ENCODE results near the gene SLC35F3. TPM values are rescaled to one million over a fixed set of nuclear protein-coding genes. Genes with fewer than 3 reads are reported as not detected.
"Not testable (repeated sequence)": the region's sequence is repeated elsewhere in the genome, so short reads cannot be mapped to it uniquely, and the experiment has no call there.

Gene SLC35F3
- total RNA-seq, 3 donors from 2014 or later: 0.13 to 1.7 (median 0.76) TPM

- H3K9me3 Mint-ChIP-seq: peaks cover 3% of the 10 kb centered on the region
- ATAC-seq (no peak), DNase-seq (no peak)
- H3K4me1 Mint-ChIP-seq (ENCODE audit: low read depth): no peaks in the 10 kb centered on the region
- no peaks in the 10 kb centered on the region for H3K36me3 Mint-ChIP-seq (ENCODE audit: insufficient read depth)
- no peaks in the 10 kb centered on the region for H3K27me3 Mint-ChIP-seq (ENCODE audit: low read depth)
- no peak overlapping the region for H3K4me3 Mint-ChIP-seq
Observed at GRCh38 chr1:234296496-234296895, 392.0 kb downstream of the SLC35F3 start.

- no peaks in the 10 kb centered on the region for H3K36me3 Mint-ChIP-seq (ENCODE audit: insufficient read depth)
- H3K27me3 Mint-ChIP-seq (ENCODE audit: low read depth): no peaks in the 10 kb centered on the region
- peaks cover 3% of the 10 kb centered on the region for H3K9me3 Mint-ChIP-seq
- no peak for DNase-seq
- H3K4me1 Mint-ChIP-seq (ENCODE audit: low read depth): no peaks in the 10 kb centered on the region
- no peak overlapping the region for H3K4me3 Mint-ChIP-seq
- no peak for ATAC-seq
Observed at GRCh38 chr1:234297668-234298067, 393.2 kb downstream of the SLC35F3 start.

GRCh38 chr1:234300096-234300495 lies 395.6 kb downstream of the SLC35F3 start:
- Mint-ChIP-seq H3K27me3 (ENCODE audit: low read depth) (no peaks in the 10 kb centered on the region), H3K9me3 (peaks cover 3% of the 10 kb centered on the region), H3K36me3 (ENCODE audit: insufficient read depth) (no peaks in the 10 kb centered on the region), H3K4me1 (ENCODE audit: low read depth) (no peaks in the 10 kb centered on the region), H3K4me3 (no peak overlapping the region)
- ATAC-seq (no peak), DNase-seq (no peak)

GRCh38 chr1:234301663-234302062 lies 397.2 kb downstream of the SLC35F3 start:
- not testable (repeated sequence) for ATAC-seq; H3K4me1 Mint-ChIP-seq (ENCODE audit: low read depth); H3K27me3 Mint-ChIP-seq (ENCODE audit: low read depth); DNase-seq; H3K9me3 Mint-ChIP-seq; H3K4me3 Mint-ChIP-seq; H3K36me3 Mint-ChIP-seq (ENCODE audit: insufficient read depth)

- ATAC-seq (no peak), DNase-seq (no peak)
- no peaks in the 10 kb centered on the region for H3K36me3 Mint-ChIP-seq (ENCODE audit: insufficient read depth)
- no peak overlapping the region for H3K4me3 Mint-ChIP-seq
- no peaks in the 10 kb centered on the region for H3K4me1 Mint-ChIP-seq (ENCODE audit: low read depth)
- H3K9me3 Mint-ChIP-seq: peaks cover 3% of the 10 kb centered on the region
- no peaks in the 10 kb centered on the region for H3K27me3 Mint-ChIP-seq (ENCODE audit: low read depth)
Observed at GRCh38 chr1:234302354-234302962, 398.0 kb downstream of the SLC35F3 start.

GRCh38 chr1:234303231-234303630 lies 398.8 kb downstream of the SLC35F3 start:
- no peaks in the 10 kb centered on the region for H3K27me3 Mint-ChIP-seq (ENCODE audit: low read depth)
- peaks cover under 1% of the 10 kb centered on the region for H3K9me3 Mint-ChIP-seq
- no peak overlapping the region for H3K4me3 Mint-ChIP-seq
- no peak for ATAC-seq
- H3K4me1 Mint-ChIP-seq (ENCODE audit: low read depth): no peaks in the 10 kb centered on the region
- DNase-seq: no peak
- no peaks in the 10 kb centered on the region for H3K36me3 Mint-ChIP-seq (ENCODE audit: insufficient read depth)

GRCh38 chr1:234307726-234308125 lies 403.2 kb downstream of the SLC35F3 start:
- Mint-ChIP-seq H3K36me3 (ENCODE audit: insufficient read depth) (no peaks in the 10 kb centered on the region), H3K4me3 (no peak overlapping the region), H3K9me3 (no peaks in the 10 kb centered on the region), H3K27me3 (ENCODE audit: low read depth) (no peaks in the 10 kb centered on the region), H3K4me1 (ENCODE audit: low read depth) (peaks cover 26% of the 10 kb centered on the region)
- DNase-seq (no peak), ATAC-seq (no peak)

- no peaks in the 10 kb centered on the region for H3K36me3 Mint-ChIP-seq (ENCODE audit: insufficient read depth)
- no peaks in the 10 kb centered on the region for H3K27me3 Mint-ChIP-seq (ENCODE audit: low read depth)
- H3K4me1 Mint-ChIP-seq (ENCODE audit: low read depth): peaks cover 40% of the 10 kb centered on the region
- ATAC-seq (no peak), DNase-seq (no peak)
- no peak overlapping the region for H3K4me3 Mint-ChIP-seq
- H3K9me3 Mint-ChIP-seq: no peaks in the 10 kb centered on the region
Observed at GRCh38 chr1:234309243-234309597, 404.7 kb downstream of the SLC35F3 start.

GRCh38 chr1:234309598-234310459 lies 405.4 kb downstream of the SLC35F3 start:
- peak; percentile 65 for DNase-seq
- Mint-ChIP-seq H3K27me3 (ENCODE audit: low read depth) (no peaks in the 10 kb centered on the region), H3K4me3 (peak overlapping the region; percentile 70), H3K4me1 (ENCODE audit: low read depth) (peaks cover 46% of the 10 kb centered on the region), H3K36me3 (ENCODE audit: insufficient read depth) (no peaks in the 10 kb centered on the region), H3K9me3 (no peaks in the 10 kb centered on the region)
- peak; percentile 83 to 85 for ATAC-seq

- no peak for DNase-seq
- Mint-ChIP-seq H3K36me3 (ENCODE audit: insufficient read depth) (no peaks in the 10 kb centered on the region), H3K9me3 (no peaks in the 10 kb centered on the region), H3K4me3 (peak overlapping the region; percentile 70), H3K4me1 (ENCODE audit: low read depth) (peaks cover 52% of the 10 kb centered on the region), H3K27me3 (ENCODE audit: low read depth) (no peaks in the 10 kb centered on the region)
- no peak for ATAC-seq
Observed at GRCh38 chr1:234310460-234310817, 406.0 kb downstream of the SLC35F3 start.

GRCh38 chr1:234311414-234311813 lies 406.9 kb downstream of the SLC35F3 start:
- no peak overlapping the region for H3K4me3 Mint-ChIP-seq
- peaks cover 62% of the 10 kb centered on the region for H3K4me1 Mint-ChIP-seq (ENCODE audit: low read depth)
- no peak for ATAC-seq
- H3K27me3 Mint-ChIP-seq (ENCODE audit: low read depth): no peaks in the 10 kb centered on the region
- no peaks in the 10 kb centered on the region for H3K9me3 Mint-ChIP-seq
- no peaks in the 10 kb centered on the region for H3K36me3 Mint-ChIP-seq (ENCODE audit: insufficient read depth)
- no peak for DNase-seq

GRCh38 chr1:234313171-234313570 lies 408.7 kb downstream of the SLC35F3 start:
- no peaks in the 10 kb centered on the region for H3K9me3 Mint-ChIP-seq
- ATAC-seq: no peak
- no peak overlapping the region for H3K4me3 Mint-ChIP-seq
- H3K36me3 Mint-ChIP-seq (ENCODE audit: insufficient read depth): no peaks in the 10 kb centered on the region
- peaks cover 79% of the 10 kb centered on the region for H3K4me1 Mint-ChIP-seq (ENCODE audit: low read depth)
- DNase-seq: no peak
- no peaks in the 10 kb centered on the region for H3K27me3 Mint-ChIP-seq (ENCODE audit: low read depth)

- no peaks in the 10 kb centered on the region for H3K36me3 Mint-ChIP-seq (ENCODE audit: insufficient read depth)
- H3K9me3 Mint-ChIP-seq: no peaks in the 10 kb centered on the region
- ATAC-seq (peak; percentile 86 to 87), DNase-seq (no peak)
- peaks cover 79% of the 10 kb centered on the region for H3K4me1 Mint-ChIP-seq (ENCODE audit: low read depth)
- no peaks in the 10 kb centered on the region for H3K27me3 Mint-ChIP-seq (ENCODE audit: low read depth)
- peak overlapping the region; percentile 66 for H3K4me3 Mint-ChIP-seq
Observed at GRCh38 chr1:234315091-234315541, 410.6 kb downstream of the SLC35F3 start.

GRCh38 chr1:234315588-234315987 lies 411.1 kb downstream of the SLC35F3 start:
- ATAC-seq (peak in 1 of 2 donors; percentile 53), DNase-seq (no peak)
- no peaks in the 10 kb centered on the region for H3K27me3 Mint-ChIP-seq (ENCODE audit: low read depth)
- no peaks in the 10 kb centered on the region for H3K36me3 Mint-ChIP-seq (ENCODE audit: insufficient read depth)
- no peaks in the 10 kb centered on the region for H3K9me3 Mint-ChIP-seq
- peaks cover 74% of the 10 kb centered on the region for H3K4me1 Mint-ChIP-seq (ENCODE audit: low read depth)
- peak overlapping the region; percentile 39 for H3K4me3 Mint-ChIP-seq

- Mint-ChIP-seq H3K9me3 (no peaks in the 10 kb centered on the region), H3K4me3 (peak overlapping the region; percentile 12), H3K4me1 (ENCODE audit: low read depth) (peaks cover 71% of the 10 kb centered on the region), H3K36me3 (ENCODE audit: insufficient read depth) (no peaks in the 10 kb centered on the region), H3K27me3 (ENCODE audit: low read depth) (no peaks in the 10 kb centered on the region)
- ATAC-seq: no peak
- DNase-seq: no peak
Observed at GRCh38 chr1:234316486-234316885, 412.0 kb downstream of the SLC35F3 start.
